CD1c-positive myeloid dendritic cell (primary cell): ENCODE data around the gene MLPH.

Source experiments
- DNase-seq: peaks from one replicate; pipeline ENCODE4 v3.0.0-alpha.2; 2016; ENCODE audit errors: extremely low spot score

Gene MLPH

GRCh38 chr2:237498341-237498740 lies 11.3 kb downstream of the MLPH start:
- DNase-seq = no peak

GRCh38 chr2:237500681-237501424 lies 13.8 kb downstream of the MLPH start:
- peak; percentile 17 for DNase-seq

GRCh38 chr2:237501892-237502513 lies 15.0 kb downstream of the MLPH start:
- DNase-seq = no peak

GRCh38 chr2:237503201-237503600 lies 16.1 kb downstream of the MLPH start:
- peak; percentile 15 for DNase-seq

- no peak for DNase-seq
Measured at GRCh38 chr2:237505188-237505939, 18.3 kb downstream of the MLPH start.

- DNase-seq = no peak
Measured at GRCh38 chr2:237507512-237507911, 20.5 kb downstream of the MLPH start.

GRCh38 chr2:237508361-237508760 lies 21.3 kb downstream of the MLPH start:
- no peak for DNase-seq

GRCh38 chr2:237509151-237509550 lies 22.1 kb downstream of the MLPH start:
- DNase-seq = no peak

- no peak for DNase-seq
Measured at GRCh38 chr2:237509905-237510304, 22.9 kb downstream of the MLPH start.

- no peak for DNase-seq
Measured at GRCh38 chr2:237510502-237511217, 23.6 kb downstream of the MLPH start.

GRCh38 chr2:237511433-237511832 lies 24.4 kb downstream of the MLPH start:
- DNase-seq = no peak

GRCh38 chr2:237511885-237512405 lies 24.9 kb downstream of the MLPH start:
- DNase-seq = no peak

- peak; percentile 86 for DNase-seq
Measured at GRCh38 chr2:237512774-237513466, 25.9 kb downstream of the MLPH start.

- no peak for DNase-seq
Measured at GRCh38 chr2:237513693-237514092, 26.6 kb downstream of the MLPH start.

- DNase-seq = no peak
Measured at GRCh38 chr2:237514474-237515130, 27.6 kb downstream of the MLPH start.

- DNase-seq = no peak
Measured at GRCh38 chr2:237515166-237515565, 28.1 kb downstream of the MLPH start.

GRCh38 chr2:237515621-237516275 lies 28.7 kb downstream of the MLPH start:
- DNase-seq = no peak

- no peak for DNase-seq
Measured at GRCh38 chr2:237517163-237517562, 30.1 kb downstream of the MLPH start.

- DNase-seq = no peak
Measured at GRCh38 chr2:237517990-237518389, 30.9 kb downstream of the MLPH start.
